ENCODE measurements around the gene HNRNPU. TPM values are rescaled to one million over a fixed set of nuclear protein-coding genes. Genes with fewer than 3 reads are reported as not detected.

HNRNPU gene
- total and polyA plus RNA-seq, 4 donors, result 45.3 to 233 (median 136) TPM

DNA sequence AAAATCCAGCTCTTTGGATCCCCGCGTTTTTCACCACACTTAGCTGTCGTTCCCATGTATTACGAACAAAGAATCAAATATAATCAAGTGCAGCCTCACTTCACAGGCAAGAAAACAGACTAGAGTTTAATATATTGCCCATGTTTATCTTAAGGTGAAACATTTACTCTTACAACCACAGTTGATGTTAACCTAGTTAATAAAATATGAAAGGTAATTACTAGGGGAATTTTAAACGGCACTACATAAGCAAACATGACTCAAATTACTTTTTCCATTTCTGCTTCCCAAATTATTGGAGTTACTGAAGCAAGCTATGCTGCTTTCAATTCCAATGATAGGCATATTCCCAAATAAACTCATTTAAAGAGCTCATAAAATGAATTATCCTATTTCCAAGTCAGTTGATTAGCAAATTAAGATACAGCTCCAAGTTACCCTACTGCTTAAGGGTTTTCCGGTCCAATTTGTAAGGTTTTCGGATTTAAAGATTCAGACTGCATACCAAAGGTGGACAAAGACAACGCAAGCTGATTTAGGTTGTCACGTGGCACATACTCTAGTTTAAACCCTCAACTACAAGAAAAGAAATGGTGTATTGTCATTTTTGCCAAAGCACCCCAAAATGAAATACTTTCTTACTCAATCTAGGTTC lies 22.9 kb downstream of the HNRNPU start:
- DNase-seq (ENCODE audit: low spot score), result no peak
- 50% methylated on average over 9 of the region's 9 CpGs for WGBS
- no peaks in the 10 kb centered on the region for H3K9me3 ChIP-seq (ENCODE audit: control insufficient read depth in 4 of 4, low read length in 3 of 4)
- H3K27me3 ChIP-seq (ENCODE audit: control insufficient read depth in 4 of 4, insufficient read depth in 4 of 4, low read length in 3 of 4), result no peaks in the 10 kb centered on the region
- peak overlapping the region in 1 of 2 donors; percentile 44 for H3K27ac ChIP-seq (ENCODE audit: low read depth in 1 of 2, low read length in 2 of 2)
- H3K4me3 ChIP-seq (ENCODE audit: low read depth in 1 of 3, low read length in 3 of 3), result no peak overlapping the region
- peaks cover 0 to 25% (median 17%) of the 10 kb centered on the region in 4 donors for H3K4me1 ChIP-seq (ENCODE audit: control insufficient read depth in 4 of 4, insufficient read depth in 4 of 4, low read length in 3 of 4)
- H3K36me3 ChIP-seq (ENCODE audit: control insufficient read depth in 4 of 4, insufficient read depth in 3 of 4, low read depth in 1 of 4, low read length in 3 of 4), result peaks cover 6 to 41% (median 38%) of the 10 kb centered on the region in 4 donors
- H3K9ac ChIP-seq (ENCODE audit: low read depth in 1 of 2, low read length in 2 of 2), result no peak overlapping the region
- no peak for TF ChIP-seq NR2F2 (IDR thresholded peaks at IDR 0.05)
- TF ChIP-seq FOXA2 (IDR thresholded peaks at IDR 0.05), result peak; percentile 51
- TF ChIP-seq YY1 (IDR thresholded peaks at IDR 0.05), result peak; percentile 6

DNA sequence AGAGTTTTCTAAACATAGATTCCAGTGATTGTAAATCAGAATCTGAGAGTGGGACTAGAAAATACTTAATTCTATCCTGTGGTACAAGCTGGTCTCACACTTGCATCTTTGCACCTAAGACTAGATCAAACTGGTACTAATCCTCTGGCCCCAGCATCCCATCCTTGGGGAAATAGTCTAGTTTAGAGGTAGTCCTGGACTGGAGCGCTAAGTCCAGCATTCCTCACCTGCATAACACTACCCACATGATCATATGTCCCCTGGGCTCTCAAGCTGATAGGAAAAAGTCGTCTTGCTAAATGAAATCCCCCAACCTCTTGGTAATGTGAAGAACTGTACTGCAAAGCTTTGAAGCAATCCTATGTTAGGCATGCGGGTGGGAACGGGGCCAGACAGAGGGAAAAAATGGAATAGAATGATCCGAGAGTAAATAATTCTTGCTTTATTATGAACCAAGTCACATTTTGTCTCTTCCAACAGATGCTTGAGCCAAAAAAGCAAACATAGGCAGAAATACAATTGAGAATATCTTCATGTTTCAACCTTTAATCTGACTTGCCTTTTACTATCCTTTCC lies 24.0 kb downstream of the HNRNPU start:
- no peak overlapping the region for H3K9ac ChIP-seq (ENCODE audit: low read depth in 1 of 2, low read length in 2 of 2)
- TF ChIP-seq FOXA2 (IDR thresholded peaks at IDR 0.05) (no peak), YY1 (IDR thresholded peaks at IDR 0.05) (no peak), RXRA (IDR thresholded peaks at IDR 0.05) (no peak), EGR1 (IDR thresholded peaks at IDR 0.05; ENCODE audit: low read depth in 2 of 2) (no peak), HNF4G (IDR thresholded peaks at IDR 0.05) (no peak)
- DNase-seq (ENCODE audit: low spot score), result no peak
- no peak overlapping the region for H3K4me3 ChIP-seq (ENCODE audit: low read depth in 1 of 3, low read length in 3 of 3)
- peaks cover 0 to 31% (median 17%) of the 10 kb centered on the region in 4 donors for H3K4me1 ChIP-seq (ENCODE audit: control insufficient read depth in 4 of 4, insufficient read depth in 4 of 4, low read length in 3 of 4)
- peaks cover 6 to 35% (median 33%) of the 10 kb centered on the region in 4 donors for H3K36me3 ChIP-seq (ENCODE audit: control insufficient read depth in 4 of 4, insufficient read depth in 3 of 4, low read depth in 1 of 4, low read length in 3 of 4)
- 78% methylated on average over 5 of the region's 5 CpGs for WGBS
- H3K27me3 ChIP-seq (ENCODE audit: control insufficient read depth in 4 of 4, insufficient read depth in 4 of 4, low read length in 3 of 4), result no peaks in the 10 kb centered on the region
- H3K9me3 ChIP-seq (ENCODE audit: control insufficient read depth in 4 of 4, low read length in 3 of 4), result no peaks in the 10 kb centered on the region
- H3K27ac ChIP-seq (ENCODE audit: low read depth in 1 of 2, low read length in 2 of 2), result no peak overlapping the region

DNA sequence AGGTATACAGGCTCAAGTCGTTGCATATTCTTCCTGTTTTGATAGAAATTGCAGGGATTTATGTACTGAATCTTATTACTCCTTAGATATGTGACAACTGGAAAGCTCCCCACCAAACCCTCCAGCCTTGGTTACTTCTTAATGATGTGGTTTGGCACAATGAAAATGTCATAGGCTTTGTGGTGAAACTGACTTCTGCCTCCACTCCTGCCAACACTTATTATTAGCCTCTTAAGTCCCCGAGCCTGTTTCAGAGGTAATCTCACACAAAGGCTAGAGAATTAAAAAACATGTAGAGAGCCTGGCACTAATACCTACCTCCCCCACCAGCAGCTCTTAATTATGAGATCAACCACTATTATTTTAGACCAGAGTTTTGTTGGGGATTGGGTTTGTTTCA lies 24.7 kb downstream of the HNRNPU start:
- H3K27ac ChIP-seq (ENCODE audit: low read depth in 1 of 2, low read length in 2 of 2), result no peak overlapping the region

More for the DNA sequence above, 24.7 kb downstream of the HNRNPU start:
- TF ChIP-seq, protein P1, sequence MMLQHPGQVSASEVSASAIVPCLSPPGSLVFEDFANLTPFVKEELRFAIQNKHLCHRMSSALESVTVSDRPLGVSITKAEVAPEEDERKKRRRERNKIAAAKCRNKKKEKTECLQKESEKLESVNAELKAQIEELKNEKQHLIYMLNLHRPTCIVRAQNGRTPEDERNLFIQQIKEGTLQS (IDR thresholded peaks at IDR 0.05), result no peak
- no peak for TF ChIP-seq FOXA1 (IDR thresholded peaks at IDR 0.05)
- TF ChIP-seq SP1 (IDR thresholded peaks at IDR 0.05), result no peak
- no peak for TF ChIP-seq FOXA2 (IDR thresholded peaks at IDR 0.05)
- no peak for TF ChIP-seq YY1 (IDR thresholded peaks at IDR 0.05)
- TF ChIP-seq, protein P2, sequence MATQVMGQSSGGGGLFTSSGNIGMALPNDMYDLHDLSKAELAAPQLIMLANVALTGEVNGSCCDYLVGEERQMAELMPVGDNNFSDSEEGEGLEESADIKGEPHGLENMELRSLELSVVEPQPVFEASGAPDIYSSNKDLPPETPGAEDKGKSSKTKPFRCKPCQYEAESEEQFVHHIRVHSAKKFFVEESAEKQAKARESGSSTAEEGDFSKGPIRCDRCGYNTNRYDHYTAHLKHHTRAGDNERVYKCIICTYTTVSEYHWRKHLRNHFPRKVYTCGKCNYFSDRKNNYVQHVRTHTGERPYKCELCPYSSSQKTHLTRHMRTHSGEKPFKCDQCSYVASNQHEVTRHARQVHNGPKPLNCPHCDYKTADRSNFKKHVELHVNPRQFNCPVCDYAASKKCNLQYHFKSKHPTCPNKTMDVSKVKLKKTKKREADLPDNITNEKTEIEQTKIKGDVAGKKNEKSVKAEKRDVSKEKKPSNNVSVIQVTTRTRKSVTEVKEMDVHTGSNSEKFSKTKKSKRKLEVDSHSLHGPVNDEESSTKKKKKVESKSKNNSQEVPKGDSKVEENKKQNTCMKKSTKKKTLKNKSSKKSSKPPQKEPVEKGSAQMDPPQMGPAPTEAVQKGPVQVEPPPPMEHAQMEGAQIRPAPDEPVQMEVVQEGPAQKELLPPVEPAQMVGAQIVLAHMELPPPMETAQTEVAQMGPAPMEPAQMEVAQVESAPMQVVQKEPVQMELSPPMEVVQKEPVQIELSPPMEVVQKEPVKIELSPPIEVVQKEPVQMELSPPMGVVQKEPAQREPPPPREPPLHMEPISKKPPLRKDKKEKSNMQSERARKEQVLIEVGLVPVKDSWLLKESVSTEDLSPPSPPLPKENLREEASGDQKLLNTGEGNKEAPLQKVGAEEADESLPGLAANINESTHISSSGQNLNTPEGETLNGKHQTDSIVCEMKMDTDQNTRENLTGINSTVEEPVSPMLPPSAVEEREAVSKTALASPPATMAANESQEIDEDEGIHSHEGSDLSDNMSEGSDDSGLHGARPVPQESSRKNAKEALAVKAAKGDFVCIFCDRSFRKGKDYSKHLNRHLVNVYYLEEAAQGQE (IDR thresholded peaks at IDR 0.05), result no peak
- TF ChIP-seq, protein P3, sequence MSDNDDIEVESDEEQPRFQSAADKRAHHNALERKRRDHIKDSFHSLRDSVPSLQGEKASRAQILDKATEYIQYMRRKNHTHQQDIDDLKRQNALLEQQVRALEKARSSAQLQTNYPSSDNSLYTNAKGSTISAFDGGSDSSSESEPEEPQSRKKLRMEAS (IDR thresholded peaks at IDR 0.05), result no peak
- TF ChIP-seq NR2F2 (IDR thresholded peaks at IDR 0.05), result no peak
- TF ChIP-seq RAD21 (IDR thresholded peaks at IDR 0.05), result no peak
- TF ChIP-seq, protein P4, sequence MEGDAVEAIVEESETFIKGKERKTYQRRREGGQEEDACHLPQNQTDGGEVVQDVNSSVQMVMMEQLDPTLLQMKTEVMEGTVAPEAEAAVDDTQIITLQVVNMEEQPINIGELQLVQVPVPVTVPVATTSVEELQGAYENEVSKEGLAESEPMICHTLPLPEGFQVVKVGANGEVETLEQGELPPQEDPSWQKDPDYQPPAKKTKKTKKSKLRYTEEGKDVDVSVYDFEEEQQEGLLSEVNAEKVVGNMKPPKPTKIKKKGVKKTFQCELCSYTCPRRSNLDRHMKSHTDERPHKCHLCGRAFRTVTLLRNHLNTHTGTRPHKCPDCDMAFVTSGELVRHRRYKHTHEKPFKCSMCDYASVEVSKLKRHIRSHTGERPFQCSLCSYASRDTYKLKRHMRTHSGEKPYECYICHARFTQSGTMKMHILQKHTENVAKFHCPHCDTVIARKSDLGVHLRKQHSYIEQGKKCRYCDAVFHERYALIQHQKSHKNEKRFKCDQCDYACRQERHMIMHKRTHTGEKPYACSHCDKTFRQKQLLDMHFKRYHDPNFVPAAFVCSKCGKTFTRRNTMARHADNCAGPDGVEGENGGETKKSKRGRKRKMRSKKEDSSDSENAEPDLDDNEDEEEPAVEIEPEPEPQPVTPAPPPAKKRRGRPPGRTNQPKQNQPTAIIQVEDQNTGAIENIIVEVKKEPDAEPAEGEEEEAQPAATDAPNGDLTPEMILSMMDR (IDR thresholded peaks at IDR 0.05; ENCODE audit: low read depth, low read length, missing input control), result no peak
- TF ChIP-seq GABPA (IDR thresholded peaks at IDR 0.05 in 1 of 2, conservative IDR thresholded peaks at IDR 0.05 in 1 of 2), result no peak
- no peak for TF ChIP-seq EGR1 (IDR thresholded peaks at IDR 0.05; ENCODE audit: low read depth in 2 of 2)
- TF ChIP-seq JUND (IDR thresholded peaks at IDR 0.05), result no peak
- TF ChIP-seq HNF4G (IDR thresholded peaks at IDR 0.05), result no peak
- H3K27me3 ChIP-seq (ENCODE audit: control insufficient read depth in 4 of 4, insufficient read depth in 4 of 4, low read length in 3 of 4), result no peaks in the 10 kb centered on the region
- no peak for DNase-seq (ENCODE audit: low spot score)
- no peak overlapping the region for H3K9ac ChIP-seq (ENCODE audit: low read depth in 1 of 2, low read length in 2 of 2)
- WGBS, result 74% methylated on average over 2 of the region's 2 CpGs
- H3K36me3 ChIP-seq (ENCODE audit: control insufficient read depth in 4 of 4, insufficient read depth in 3 of 4, low read depth in 1 of 4, low read length in 3 of 4), result peaks cover 4 to 29% (median 27%) of the 10 kb centered on the region in 4 donors
- no peaks in the 10 kb centered on the region for H3K9me3 ChIP-seq (ENCODE audit: control insufficient read depth in 4 of 4, low read length in 3 of 4)
- peaks cover 0 to 32% (median 17%) of the 10 kb centered on the region in 4 donors for H3K4me1 ChIP-seq (ENCODE audit: control insufficient read depth in 4 of 4, insufficient read depth in 4 of 4, low read length in 3 of 4)
- H3K4me3 ChIP-seq (ENCODE audit: low read depth in 1 of 3, low read length in 3 of 3), result no peak overlapping the region

All from liver (tissue), 9 donors.